ENCODE data around the gene OR10K2. TPM values are rescaled to one million over a fixed set of nuclear protein-coding genes. Genes with fewer than 3 reads are reported as not detected.

The OR10K2 gene, protein sequence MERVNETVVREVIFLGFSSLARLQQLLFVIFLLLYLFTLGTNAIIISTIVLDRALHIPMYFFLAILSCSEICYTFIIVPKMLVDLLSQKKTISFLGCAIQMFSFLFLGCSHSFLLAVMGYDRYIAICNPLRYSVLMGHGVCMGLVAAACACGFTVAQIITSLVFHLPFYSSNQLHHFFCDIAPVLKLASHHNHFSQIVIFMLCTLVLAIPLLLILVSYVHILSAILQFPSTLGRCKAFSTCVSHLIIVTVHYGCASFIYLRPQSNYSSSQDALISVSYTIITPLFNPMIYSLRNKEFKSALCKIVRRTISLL
- total RNA-seq (2014; rRNA removed; shearing (Covaris generic)) = not detected in 2 replicates
- not detected in 2 replicates for total RNA-seq (2022)
- Bru-seq, nascent RNA = not detected
- BruChase-seq, experiment 1, labeled RNA remaining after a 6-hour chase = not detected
- not detected for BruChase-seq, experiment 2, labeled RNA remaining after a 2-hour chase
- long read RNA-seq = 0 reads

DNA sequence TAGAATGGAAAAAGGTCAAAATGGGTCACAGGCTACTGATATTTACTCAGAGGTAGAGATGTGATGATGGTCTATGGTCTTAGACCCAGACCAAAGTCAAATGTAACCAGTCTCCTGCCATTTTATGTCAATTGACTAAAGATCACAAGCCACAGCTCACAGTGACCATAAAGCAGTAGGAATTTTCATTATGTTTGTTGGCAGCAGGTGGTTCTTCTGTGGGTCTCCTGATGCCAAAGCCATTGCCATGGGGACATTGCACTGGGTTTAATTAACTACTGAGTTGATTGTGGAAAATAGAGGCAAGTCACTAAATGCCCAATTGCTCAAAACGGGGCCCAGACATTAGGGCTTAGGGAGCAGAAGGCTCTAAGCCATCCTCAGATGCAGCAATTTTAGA is at the start of gene OR10K2:
Gene OR10K2 (minus strand): TSS at position 101 of the 400 bp plus-strand sequence. CDS start 5,371 bp downstream, outside the sequence.
- no TSS peak for BruUV-seq (replicated peaks)
- no peaks in the 10 kb centered on the region for H3K36me3 ChIP-seq (ENCODE audit: insufficient read depth, low read length)
- intact Hi-C loops (cut with micrococcal nuclease; ENCODE audit: unreplicated experiment) = no loop called here
- CTCF ChIA-PET (ENCODE audit: unreplicated experiment) = no interaction called here
- H3K9me2 ChIP-seq (ENCODE audit: insufficient read depth, low read length) = no peaks in the 10 kb centered on the region
- no peak within 1 kb of the TSS for H3K27ac ChIP-seq (ENCODE audit: low read depth, low read length, poor library complexity, severe bottlenecking)
- no peak within 1 kb of the TSS for H3K4me3 ChIP-seq (ENCODE audit: low read depth, low read length, poor library complexity, severe bottlenecking)
- TF ChIP-seq, protein P1, sequence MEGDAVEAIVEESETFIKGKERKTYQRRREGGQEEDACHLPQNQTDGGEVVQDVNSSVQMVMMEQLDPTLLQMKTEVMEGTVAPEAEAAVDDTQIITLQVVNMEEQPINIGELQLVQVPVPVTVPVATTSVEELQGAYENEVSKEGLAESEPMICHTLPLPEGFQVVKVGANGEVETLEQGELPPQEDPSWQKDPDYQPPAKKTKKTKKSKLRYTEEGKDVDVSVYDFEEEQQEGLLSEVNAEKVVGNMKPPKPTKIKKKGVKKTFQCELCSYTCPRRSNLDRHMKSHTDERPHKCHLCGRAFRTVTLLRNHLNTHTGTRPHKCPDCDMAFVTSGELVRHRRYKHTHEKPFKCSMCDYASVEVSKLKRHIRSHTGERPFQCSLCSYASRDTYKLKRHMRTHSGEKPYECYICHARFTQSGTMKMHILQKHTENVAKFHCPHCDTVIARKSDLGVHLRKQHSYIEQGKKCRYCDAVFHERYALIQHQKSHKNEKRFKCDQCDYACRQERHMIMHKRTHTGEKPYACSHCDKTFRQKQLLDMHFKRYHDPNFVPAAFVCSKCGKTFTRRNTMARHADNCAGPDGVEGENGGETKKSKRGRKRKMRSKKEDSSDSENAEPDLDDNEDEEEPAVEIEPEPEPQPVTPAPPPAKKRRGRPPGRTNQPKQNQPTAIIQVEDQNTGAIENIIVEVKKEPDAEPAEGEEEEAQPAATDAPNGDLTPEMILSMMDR (conservative IDR thresholded peaks at IDR 0.05; ENCODE audit: low read length) = no peak
- TF ChIP-seq EZH2phosphoT487 (IDR thresholded peaks at IDR 0.05; ENCODE audit: borderline replicate concordance, low read depth, low read length) = no peak
- H3K79me2 ChIP-seq (ENCODE audit: insufficient read depth, low read depth, low read length) = no peaks in the 10 kb centered on the region
- no peak for DNase-seq (ENCODE audit: low spot score)
- no peak within 1 kb of the TSS for H2AFZ ChIP-seq (ENCODE audit: low read length)
- no peaks in the 10 kb centered on the region for H3K9me3 ChIP-seq (ENCODE audit: low read length)
- no peaks in the 10 kb centered on the region for H4K20me1 ChIP-seq (ENCODE audit: insufficient read depth, low read length)
- POLR2A ChIA-PET = no interaction called here
- no peaks in the 10 kb centered on the region for H3K4me1 ChIP-seq (ENCODE audit: insufficient read depth, low read length, poor library complexity, severe bottlenecking)
- no peak within 1 kb of the TSS for H3K4me2 ChIP-seq (ENCODE audit: low read length)

DNA sequence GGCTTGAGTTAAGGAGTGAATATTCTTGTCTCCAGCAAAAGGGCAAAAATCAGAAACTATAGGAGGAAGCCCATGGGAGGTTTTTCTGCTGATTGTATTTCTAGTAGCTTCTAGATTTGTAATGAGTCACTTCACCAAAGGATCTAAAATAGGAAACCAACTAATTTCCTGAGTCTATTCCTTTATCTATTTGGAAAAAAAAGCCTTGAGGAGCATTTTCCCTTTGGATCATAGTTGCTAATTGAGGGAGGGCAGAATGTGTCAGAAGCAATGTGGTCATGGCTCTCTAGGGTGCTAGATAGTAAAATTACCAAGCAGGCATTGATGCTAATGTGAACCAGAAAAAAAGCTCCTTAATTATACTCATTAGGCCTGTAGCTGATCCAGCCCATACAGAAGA is 45.9 kb upstream of the OR10K2 start, which contains the start of gene OR10R2:
Gene OR10R2 (plus strand): TSS at position 301 of the 400 bp plus-strand sequence. CDS start 106 bp downstream, outside the sequence.
- H3K36me3 ChIP-seq (ENCODE audit: insufficient read depth, low read length) = no peaks in the 10 kb centered on the region
- no peaks in the 10 kb centered on the region for H3K9me2 ChIP-seq (ENCODE audit: insufficient read depth, low read length)
- ChIA-PET CTCF (ENCODE audit: unreplicated experiment) (no interaction called here), POLR2A (no interaction called here)
- no peak within 1 kb of the TSS for H2AFZ ChIP-seq (ENCODE audit: low read length)
- TF ChIP-seq EZH2phosphoT487 (IDR thresholded peaks at IDR 0.05; ENCODE audit: borderline replicate concordance, low read depth, low read length) = no peak
- TF ChIP-seq, protein P1 (conservative IDR thresholded peaks at IDR 0.05; ENCODE audit: low read length) = no peak
- no peaks in the 10 kb centered on the region for H3K9me3 ChIP-seq (ENCODE audit: low read length)
- no peaks in the 10 kb centered on the region; the same call in 1 of the 2 replicates for H3K79me2 ChIP-seq (ENCODE audit: insufficient read depth, low read depth, low read length)
- no peak within 1 kb of the TSS for H3K27ac ChIP-seq (ENCODE audit: low read depth, low read length, poor library complexity, severe bottlenecking)
- no peak for DNase-seq (ENCODE audit: low spot score)
- no TSS peak for BruUV-seq (replicated peaks)
- H3K4me2 ChIP-seq (ENCODE audit: low read length) = no peak within 1 kb of the TSS
- intact Hi-C loops (cut with micrococcal nuclease; ENCODE audit: unreplicated experiment) = no loop called here
- no peak within 1 kb of the TSS for H3K4me3 ChIP-seq (ENCODE audit: low read depth, low read length, poor library complexity, severe bottlenecking)
- H4K20me1 ChIP-seq (ENCODE audit: insufficient read depth, low read length) = no peaks in the 10 kb centered on the region
- no peaks in the 10 kb centered on the region for H3K4me1 ChIP-seq (ENCODE audit: insufficient read depth, low read length, poor library complexity, severe bottlenecking)

DNA sequence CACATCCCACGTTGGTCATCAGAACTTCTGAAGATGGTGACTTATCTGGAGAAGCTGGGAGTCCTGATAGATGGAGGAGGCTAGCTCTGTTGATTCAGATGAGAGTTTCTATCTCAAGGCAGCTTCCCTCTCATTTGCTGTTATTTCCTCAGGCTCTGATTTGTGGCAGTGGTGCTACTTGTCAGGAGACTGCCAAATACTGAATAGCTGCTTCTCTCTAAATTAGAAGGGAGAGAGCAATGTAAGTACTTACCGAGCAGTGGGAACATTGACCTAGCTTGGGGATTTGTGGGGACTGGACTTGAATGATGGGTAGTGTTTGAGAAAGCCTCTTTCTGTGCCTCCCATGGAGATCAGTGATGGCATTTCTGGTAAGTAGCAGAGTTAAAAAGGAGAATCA is 35.5 kb upstream of the OR10K2 start, which contains the start of gene OR10K1:
Gene OR10K1 (plus strand): TSS at position 301 of the 400 bp plus-strand sequence. CDS start 3,728 bp downstream, outside the sequence.
- TF ChIP-seq EZH2phosphoT487 (IDR thresholded peaks at IDR 0.05; ENCODE audit: borderline replicate concordance, low read depth, low read length) = no peak
- TF ChIP-seq, protein P1 (conservative IDR thresholded peaks at IDR 0.05; ENCODE audit: low read length) = no peak
- H3K9me3 ChIP-seq (ENCODE audit: low read length) = no peaks in the 10 kb centered on the region
- intact Hi-C loops (cut with micrococcal nuclease; ENCODE audit: unreplicated experiment) = no loop called here
- no peak within 1 kb of the TSS for H3K4me2 ChIP-seq (ENCODE audit: low read length)
- H3K79me2 ChIP-seq (ENCODE audit: insufficient read depth, low read depth, low read length) = no peaks in the 10 kb centered on the region
- no peaks in the 10 kb centered on the region for H3K9me2 ChIP-seq (ENCODE audit: insufficient read depth, low read length)
- POLR2A ChIA-PET = no interaction called here
- CTCF ChIA-PET (ENCODE audit: unreplicated experiment) = no interaction called here
- H3K4me1 ChIP-seq (ENCODE audit: insufficient read depth, low read length, poor library complexity, severe bottlenecking) = no peaks in the 10 kb centered on the region
- H3K27ac ChIP-seq (ENCODE audit: low read depth, low read length, poor library complexity, severe bottlenecking) = no peak within 1 kb of the TSS
- no TSS peak for BruUV-seq (replicated peaks)
- no peak within 1 kb of the TSS for H3K4me3 ChIP-seq (ENCODE audit: low read depth, low read length, poor library complexity, severe bottlenecking)
- H4K20me1 ChIP-seq (ENCODE audit: insufficient read depth, low read length) = no peaks in the 10 kb centered on the region
- H3K36me3 ChIP-seq (ENCODE audit: insufficient read depth, low read length) = no peaks in the 10 kb centered on the region
- no peak for DNase-seq (ENCODE audit: low spot score)
- no peak within 1 kb of the TSS for H2AFZ ChIP-seq (ENCODE audit: low read length)

All from OCI-LY7 (cell line).